NB4 (cell line): Measurements from ENCODE around the gene SLC49A4.
A peak's percentile ranks its signal among the peaks of the same experiment; 100 is the strongest.
"Not testable (repeated sequence)": the region's sequence is repeated elsewhere in the genome, so short reads cannot be mapped to it uniquely, and the experiment has no call there.

Experiments used
- DNase-seq: peaks from one replicate; pipeline ENCODE4 v3.0.0; 2010; ENCODE audit warnings: low read depth
- H3K4me3 ChIP-seq: one replicate; pipeline ENCODE4 v1.5.1; 2011; ENCODE audit warnings: mild to moderate bottlenecking, low read depth, low read length, moderate library complexity
- CTCF ChIP-seq: IDR thresholded peaks from one replicate; pipeline ENCODE4 v1.5.1; 2012; ENCODE audit warnings: low read depth, low read length
- MAX ChIP-seq: IDR thresholded peaks from 2 replicates; pipeline ENCODE4 v1.6.1; 2011; ENCODE audit warnings: low read depth, low read length
- MYC ChIP-seq: IDR thresholded peaks from 2 replicates; pipeline ENCODE4 v1.6.1; 2011; ENCODE audit warnings: low read depth, low read length
- POLR2A ChIP-seq: IDR thresholded peaks from 2 replicates; pipeline ENCODE4 v1.6.1; 2011; ENCODE audit warnings: mild to moderate bottlenecking; ENCODE audit not compliant: insufficient read length; ENCODE audit errors: extremely low read depth

Gene SLC49A4

GRCh38 chr3:122794779-122795673, at the start of gene SLC49A4:
SLC49A4 (plus strand) TSS chr3:122795069; CDS start chr3:122795193, 124 bp downstream.
- TF ChIP-seq POLR2A: peak; percentile 22
- no peak for TF ChIP-seq CTCF
- H3K4me3 ChIP-seq: peak within 1 kb of the TSS; percentile 81
- peak; percentile 81 for DNase-seq

GRCh38 chr3:122745369-122746021, 49.4 kb upstream of the SLC49A4 start:
- DNase-seq: no peak
- TF ChIP-seq CTCF (no peak), MAX (no peak), POLR2A (no peak), MYC (no peak)

GRCh38 chr3:122747295-122747694, 47.6 kb upstream of the SLC49A4 start:
- H3K4me3 ChIP-seq, DNase-seq: not testable (repeated sequence)

More at GRCh38 chr3:122745369-122746021, 49.4 kb upstream of the SLC49A4 start:
- H3K4me3 ChIP-seq: no peak overlapping the region

GRCh38 chr3:122748347-122748746, 46.5 kb upstream of the SLC49A4 start:
- H3K4me3 ChIP-seq: no peak overlapping the region
- no peak for TF ChIP-seq POLR2A
- TF ChIP-seq CTCF: no peak
- no peak for TF ChIP-seq MYC
- TF ChIP-seq MAX: no peak
- no peak for DNase-seq

- TF ChIP-seq POLR2A (no peak), CTCF (peak; percentile 83)
- no peak overlapping the region for H3K4me3 ChIP-seq
- peak; percentile 68 for DNase-seq
Observed at GRCh38 chr3:122754929-122755328, 39.9 kb upstream of the SLC49A4 start.

- no peak overlapping the region for H3K4me3 ChIP-seq
- DNase-seq: no peak
- TF ChIP-seq POLR2A (no peak), MAX (no peak), MYC (no peak), CTCF (no peak)
Observed at GRCh38 chr3:122755491-122755890, 39.4 kb upstream of the SLC49A4 start.
